ENCODE measurements around the gene TRIM69. TPM values are rescaled to one million over a fixed set of nuclear protein-coding genes. Genes with fewer than 3 reads are reported as not detected.

TRIM69 gene
- total RNA-seq, 4 donors from 2014 or later, result 13.3 to 23.6 (median 15.9) TPM

GRCh38 chr15:44712346-44713005 lies 23.9 kb upstream of the TRIM69 start:
- H3K36me3 ChIP-seq, result peaks cover 20 to 25% of the 10 kb centered on the region in 2 donors
- H3K4me1 ChIP-seq, result peaks cover 0 to 17% of the 10 kb centered on the region in 2 donors
- H3K27ac ChIP-seq, result peak overlapping the region; percentile 98 to 100 (median 99)
- TF ChIP-seq CTCF (IDR thresholded peaks at IDR 0.05) (no peak), POLR2A (IDR thresholded peaks at IDR 0.05) (peak in 1 of 2 donors; percentile 47)
- intact Hi-C loops (cut with DNase I), result no loop called here
- peak overlapping the region; percentile 83 to 99 (median 98) for H3K4me3 ChIP-seq (replicated peaks in 1 of 3)
- H3K27me3 ChIP-seq, result no peaks in the 10 kb centered on the region
- H3K9me3 ChIP-seq, result no peaks in the 10 kb centered on the region
- 13 to 27% methylated on average over 24 of the region's 24 CpGs for WGBS, 2 donors
- peak; percentile 62 to 71 for DNase-seq

GRCh38 chr15:44713006-44713966 lies 23.0 kb upstream of the TRIM69 start:
- intact Hi-C loops (cut with DNase I), result no loop called here
- H3K4me3 ChIP-seq (replicated peaks in 1 of 3), result peak overlapping the region in 2 of 3 donors; percentile 83 to 98

GRCh38 chr15:44715142-44715796 lies 21.1 kb upstream of the TRIM69 start:
- intact Hi-C loops (cut with DNase I), result no loop called here
- peaks cover 0 to 17% of the 10 kb centered on the region in 2 donors for H3K4me1 ChIP-seq
- H3K9me3 ChIP-seq, result no peaks in the 10 kb centered on the region
- H3K36me3 ChIP-seq, result peaks cover 38 to 40% of the 10 kb centered on the region in 2 donors
- WGBS, 2 donors, result 81 to 82% methylated on average over 6 of the region's 6 CpGs
- peak overlapping the region in 2 of 3 donors; percentile 8 to 99 for H3K27ac ChIP-seq
- no peak overlapping the region for H3K4me3 ChIP-seq (replicated peaks in 1 of 3)
- DNase-seq, result no peak
- no peaks in the 10 kb centered on the region for H3K27me3 ChIP-seq
- TF ChIP-seq POLR2A (IDR thresholded peaks at IDR 0.05) (no peak), CTCF (IDR thresholded peaks at IDR 0.05) (no peak)

More at GRCh38 chr15:44713006-44713966, 23.0 kb upstream of the TRIM69 start:
- Histone ChIP-seq H3K36me3 (peaks cover 29 to 32% of the 10 kb centered on the region in 2 donors), H3K27ac (peak overlapping the region; percentile 98 to 100 (median 99)), H3K9me3 (no peaks in the 10 kb centered on the region), H3K4me1 (peaks cover 0 to 17% of the 10 kb centered on the region in 2 donors), H3K27me3 (no peaks in the 10 kb centered on the region)
- DNase-seq, result no peak
- 65 to 77% methylated on average over 5 of the region's 5 CpGs for WGBS, 2 donors
- TF ChIP-seq CTCF (IDR thresholded peaks at IDR 0.05) (peak in 3 of 6 experiments; percentile 6 to 35 (median 9)), POLR2A (IDR thresholded peaks at IDR 0.05) (no peak)

- Histone ChIP-seq H3K27ac (no peak overlapping the region), H3K27me3 (no peaks in the 10 kb centered on the region), H3K36me3 (peaks cover 38 to 40% of the 10 kb centered on the region in 2 donors), H3K4me3 (replicated peaks in 1 of 3) (no peak overlapping the region), H3K4me1 (peaks cover 0 to 17% of the 10 kb centered on the region in 2 donors), H3K9me3 (no peaks in the 10 kb centered on the region)
- TF ChIP-seq CTCF (IDR thresholded peaks at IDR 0.05) (no peak), POLR2A (IDR thresholded peaks at IDR 0.05) (no peak)
- DNase-seq, result no peak
- WGBS, 2 donors, result 89 to 94% methylated on average over 2 of the region's 2 CpGs
- intact Hi-C loops (cut with DNase I), result no loop called here
These were observed 20.5 kb upstream of the TRIM69 start for GRCh38 chr15:44715797-44716334.
